Stromal cell of bone marrow (primary cell): Measurements from ENCODE around the gene ZBTB47.

ENCODE experiments used
- DNase-seq: peaks from one replicate; pipeline ENCODE4 v3.0.0-alpha.2; 2012; ENCODE audit warnings: low read depth

ZBTB47 gene

GRCh38 chr3:42712688-42713372, 59.3 kb downstream of the ZBTB47 start:
- no peak for DNase-seq

GRCh38 chr3:42713747-42714146, 60.2 kb downstream of the ZBTB47 start:
- no peak for DNase-seq

GRCh38 chr3:42714171-42714852, 60.8 kb downstream of the ZBTB47 start:
- no peak for DNase-seq
